Stimulated activated CD4-positive, alpha-beta T cell treated with anti-CD3 and anti-CD28 coated beads, Interleukin-12 subunit alpha, Interleukin-12 subunit beta, amount 100 ng/mL, for 48 hours (primary cell): ENCODE data around the gene ASCC1.
"Not testable (repeated sequence)": the region's sequence is repeated elsewhere in the genome, so short reads cannot be mapped to it uniquely, and the experiment has no call there.

ENCODE experiments used
- DNase-seq, 3 donors: peaks; one replicate each; pipeline ENCODE4 v3.0.0-alpha.2; 2020; ENCODE audit warnings: low read depth in 2 of 3, low spot score in 1 of 3

ASCC1 gene

GRCh38 chr10:72223743-72224101 is 7.6 kb upstream of the ASCC1 start:
- DNase-seq, result no peak

- no peak for DNase-seq
Observed at GRCh38 chr10:72221278-72221677, 5.2 kb upstream of the ASCC1 start.

- DNase-seq, result no peak
Observed at GRCh38 chr10:72220637-72221036, 4.6 kb upstream of the ASCC1 start.

GRCh38 chr10:72219235-72219814 is 3.2 kb upstream of the ASCC1 start:
- DNase-seq, result no peak

- no peak for DNase-seq
Observed at GRCh38 chr10:72218726-72219125, 2.6 kb upstream of the ASCC1 start.

GRCh38 chr10:72218325-72218724 is 2.2 kb upstream of the ASCC1 start:
- DNase-seq, result no peak

GRCh38 chr10:72211832-72212231 is 4.2 kb downstream of the ASCC1 start:
- DNase-seq, result not testable (repeated sequence)

- DNase-seq, result not testable (repeated sequence)
Observed at GRCh38 chr10:72211381-72211780, 4.7 kb downstream of the ASCC1 start.

GRCh38 chr10:72208526-72208925 is 7.5 kb downstream of the ASCC1 start:
- DNase-seq, result not testable (repeated sequence)

- no peak for DNase-seq
Observed at GRCh38 chr10:72206511-72207229, 9.4 kb downstream of the ASCC1 start.

GRCh38 chr10:72204724-72205123 is 11.4 kb downstream of the ASCC1 start:
- no peak for DNase-seq

- no peak for DNase-seq
Observed at GRCh38 chr10:72204296-72204695, 11.8 kb downstream of the ASCC1 start.

GRCh38 chr10:72201293-72201692 is 14.8 kb downstream of the ASCC1 start:
- no peak for DNase-seq

GRCh38 chr10:72200883-72201282 is 15.2 kb downstream of the ASCC1 start:
- no peak for DNase-seq

- DNase-seq, result no peak
Observed at GRCh38 chr10:72194949-72195348, 21.1 kb downstream of the ASCC1 start.

GRCh38 chr10:72186982-72187330 is 29.1 kb downstream of the ASCC1 start:
- no peak for DNase-seq

GRCh38 chr10:72186258-72186981 is 29.7 kb downstream of the ASCC1 start:
- DNase-seq, result no peak

- no peak for DNase-seq
Observed at GRCh38 chr10:72184156-72184555, 31.9 kb downstream of the ASCC1 start.

GRCh38 chr10:72177454-72177853 is 38.6 kb downstream of the ASCC1 start:
- DNase-seq, result no peak

- no peak for DNase-seq
Observed at GRCh38 chr10:72176701-72177100, 39.4 kb downstream of the ASCC1 start.

- DNase-seq, result no peak
Observed at GRCh38 chr10:72175149-72175548, 40.9 kb downstream of the ASCC1 start.

GRCh38 chr10:72174297-72174662 is 41.8 kb downstream of the ASCC1 start:
- DNase-seq, result no peak
